LNCaP clone FGC (cell line): Measurements from ENCODE around the gene CHD5.
A peak's percentile ranks its signal among the peaks of the same experiment; 100 is the strongest.

Experiments used
- DNase-seq: peaks from one replicate; pipeline ENCODE4 v3.0.0-alpha.2; 2011; ENCODE audit warnings: low read depth
- H3K4me3 ChIP-seq: 2 replicates; pipeline ENCODE4 v1.5.1; 2011; ENCODE audit warnings: mild to moderate bottlenecking, low read depth, low read length, control low read depth
- TF ChIP-seq, protein P1 (sequence below): IDR thresholded peaks from 2 replicates; pipeline ENCODE4 v1.5.1; 2012; ENCODE audit warnings: mild to moderate bottlenecking; ENCODE audit not compliant: control insufficient read depth, insufficient read depth; ENCODE audit errors: extremely low read depth

Gene CHD5

DNA sequence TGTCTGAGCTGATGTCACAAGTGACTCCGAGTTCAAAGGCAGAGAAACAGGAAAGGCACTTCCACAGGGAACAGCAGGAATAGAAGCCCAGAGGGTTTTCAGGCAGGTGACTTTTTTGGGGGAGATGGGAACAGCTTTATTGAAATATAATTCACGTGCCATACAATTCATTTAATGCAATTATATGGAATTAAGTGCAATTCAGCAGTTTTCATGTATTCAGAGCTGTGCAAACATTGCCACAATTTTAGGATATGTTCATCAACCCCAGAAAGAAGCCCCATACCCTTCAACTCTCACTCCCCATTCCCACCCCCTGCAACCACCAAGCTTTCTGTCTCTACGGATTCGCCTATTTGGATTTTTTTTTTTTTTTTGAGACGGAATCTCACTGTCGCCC, 117.5 kb downstream of the CHD5 start:
- no peak for DNase-seq
- TF ChIP-seq, protein P1, sequence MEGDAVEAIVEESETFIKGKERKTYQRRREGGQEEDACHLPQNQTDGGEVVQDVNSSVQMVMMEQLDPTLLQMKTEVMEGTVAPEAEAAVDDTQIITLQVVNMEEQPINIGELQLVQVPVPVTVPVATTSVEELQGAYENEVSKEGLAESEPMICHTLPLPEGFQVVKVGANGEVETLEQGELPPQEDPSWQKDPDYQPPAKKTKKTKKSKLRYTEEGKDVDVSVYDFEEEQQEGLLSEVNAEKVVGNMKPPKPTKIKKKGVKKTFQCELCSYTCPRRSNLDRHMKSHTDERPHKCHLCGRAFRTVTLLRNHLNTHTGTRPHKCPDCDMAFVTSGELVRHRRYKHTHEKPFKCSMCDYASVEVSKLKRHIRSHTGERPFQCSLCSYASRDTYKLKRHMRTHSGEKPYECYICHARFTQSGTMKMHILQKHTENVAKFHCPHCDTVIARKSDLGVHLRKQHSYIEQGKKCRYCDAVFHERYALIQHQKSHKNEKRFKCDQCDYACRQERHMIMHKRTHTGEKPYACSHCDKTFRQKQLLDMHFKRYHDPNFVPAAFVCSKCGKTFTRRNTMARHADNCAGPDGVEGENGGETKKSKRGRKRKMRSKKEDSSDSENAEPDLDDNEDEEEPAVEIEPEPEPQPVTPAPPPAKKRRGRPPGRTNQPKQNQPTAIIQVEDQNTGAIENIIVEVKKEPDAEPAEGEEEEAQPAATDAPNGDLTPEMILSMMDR: no peak
- no peak overlapping the region for H3K4me3 ChIP-seq

GRCh38 chr1:6059866-6060265, 120.3 kb downstream of the CHD5 start:
- TF ChIP-seq, protein P1: no peak
- no peak for DNase-seq
- no peak overlapping the region for H3K4me3 ChIP-seq

DNA sequence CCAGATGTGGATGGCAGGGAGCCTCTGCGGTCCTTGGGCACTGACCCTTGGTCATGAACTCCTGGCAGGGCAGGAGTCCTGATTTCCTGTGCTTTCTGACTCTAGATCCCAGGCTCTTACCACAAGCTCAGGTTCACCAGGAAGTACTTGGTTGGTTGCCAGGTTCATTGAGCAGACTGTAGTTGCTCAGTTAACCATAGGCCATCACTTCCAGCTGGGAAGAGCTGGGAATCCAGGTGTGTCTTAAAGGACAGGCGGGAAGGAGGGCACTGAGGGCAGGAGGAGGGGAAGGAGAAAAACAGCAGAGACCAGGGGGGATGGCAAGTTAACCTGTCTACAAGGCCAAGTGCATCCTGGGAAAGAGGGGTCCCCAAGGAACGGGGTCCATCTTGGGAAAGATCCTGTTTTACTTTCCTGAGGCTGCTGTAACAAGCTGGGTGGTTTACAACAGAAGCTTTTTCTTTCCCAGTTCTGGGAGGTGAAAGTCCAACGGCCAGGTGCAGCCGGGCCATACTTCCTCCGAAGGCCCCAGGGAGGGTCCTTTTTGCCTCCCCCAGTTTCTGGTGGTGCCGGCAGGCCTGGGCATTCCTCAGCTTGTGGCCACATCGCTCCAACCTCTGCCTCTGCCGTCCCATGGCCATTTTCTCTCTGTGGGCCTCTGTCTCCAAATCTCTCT, 122.8 kb downstream of the CHD5 start:
- H3K4me3 ChIP-seq: no peak overlapping the region
- TF ChIP-seq, protein P1: no peak
- DNase-seq: no peak

DNA sequence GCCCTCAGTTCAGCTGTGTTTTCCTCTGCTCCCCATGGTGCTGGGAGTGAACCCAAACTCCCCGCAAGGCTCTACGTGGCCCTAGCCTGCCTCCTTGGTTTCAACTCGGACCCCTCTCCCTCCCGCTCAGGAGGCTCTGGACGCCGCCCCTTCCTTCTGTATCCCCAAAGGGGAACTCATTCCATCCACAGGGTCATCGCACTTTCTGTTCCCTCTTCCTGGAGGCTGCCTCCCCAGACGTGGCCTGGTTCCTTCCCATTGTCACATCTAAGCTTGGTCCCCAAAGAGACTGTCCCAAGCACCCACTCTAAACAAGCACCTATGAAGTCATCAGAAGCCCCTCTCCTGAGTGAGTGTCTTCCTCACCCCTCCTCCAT, 123.6 kb downstream of the CHD5 start:
- no peak for DNase-seq
- H3K4me3 ChIP-seq: no peak overlapping the region
- TF ChIP-seq, protein P1: no peak

GRCh38 chr1:6054596-6054995, 125.5 kb downstream of the CHD5 start:
- TF ChIP-seq, protein P1: no peak
- DNase-seq: no peak
- H3K4me3 ChIP-seq: no peak overlapping the region

DNA sequence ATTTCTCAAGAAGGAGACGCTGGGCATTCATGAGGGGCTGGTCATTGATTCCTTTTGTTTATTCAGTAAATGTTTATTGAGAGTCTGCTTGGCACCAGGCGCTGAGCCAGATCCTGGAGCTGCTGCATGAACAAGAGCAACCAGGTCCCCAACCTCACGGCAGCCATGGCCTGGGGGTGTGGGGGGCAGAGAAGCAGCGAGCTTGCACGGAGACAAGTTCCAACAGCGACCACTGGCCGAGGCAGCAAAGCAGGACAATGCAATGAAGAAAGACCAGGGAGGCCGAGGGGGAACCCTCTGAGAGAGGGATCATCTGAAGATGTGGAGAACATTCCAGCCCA, 126.9 kb downstream of the CHD5 start:
- TF ChIP-seq, protein P1: no peak
- no peak overlapping the region for H3K4me3 ChIP-seq
- DNase-seq: peak; percentile 54

DNA sequence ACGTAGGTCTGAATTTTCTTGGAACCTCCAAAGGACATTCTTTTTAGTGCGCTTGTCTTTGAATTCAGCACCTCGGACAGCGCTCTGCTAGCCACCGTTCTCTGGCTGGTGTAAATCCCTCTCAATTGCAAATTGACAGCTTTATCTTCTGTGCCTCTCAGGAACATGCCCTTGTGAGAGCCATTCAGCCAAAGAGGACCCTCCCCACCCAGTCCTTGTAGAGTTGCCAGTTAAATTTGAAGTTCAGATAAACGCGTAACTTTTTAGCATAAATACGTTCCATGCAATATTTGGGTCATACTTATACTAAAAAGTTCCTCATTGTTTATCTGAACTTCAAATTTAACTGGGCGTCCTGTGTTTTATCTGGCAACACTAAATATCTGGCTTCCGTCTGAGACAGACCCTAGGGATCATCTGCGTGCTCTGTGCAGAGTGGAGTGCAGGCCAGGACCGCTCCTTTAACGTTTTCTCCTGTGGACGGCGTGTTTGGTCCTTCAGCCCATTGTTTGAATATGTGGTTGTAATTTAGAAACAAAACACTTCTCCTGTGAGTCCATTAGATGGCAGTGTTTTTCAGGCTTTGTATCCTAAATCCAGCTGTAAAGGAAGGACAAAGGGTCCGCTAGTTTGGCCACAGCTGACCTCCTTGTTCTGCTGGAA, 127.4 kb downstream of the CHD5 start:
- H3K4me3 ChIP-seq: no peak overlapping the region
- DNase-seq: no peak
- TF ChIP-seq, protein P1: peak; percentile 62
